Activated CD4-positive, alpha-beta T cell treated with anti-CD3 and anti-CD28 coated beads, Interleukin-2, Interleukin-4, amounts not matched to agents 100 ng/mL and 50 ng/mL, durations not matched to agents 16 hours and 8 hours (primary cell): ENCODE data around the gene MTAP.

Experiments
- DNase-seq: peaks from one replicate; pipeline ENCODE4 v3.0.0-alpha.2; 2020; ENCODE audit warnings: low spot score

Gene MTAP

GRCh38 chr9:21802418-21803000 is at the start of gene MTAP:
TSS of gene MTAP (plus strand) at chr9:21802636. CDS start at chr9:21802749, 113 bp downstream.
- DNase-seq = peak; percentile 81

GRCh38 chr9:21753523-21753922 is 48.9 kb upstream of the MTAP start:
- no peak for DNase-seq

- DNase-seq = no peak
Measured at GRCh38 chr9:21754741-21755140, 47.7 kb upstream of the MTAP start.

- no peak for DNase-seq
Measured at GRCh38 chr9:21758540-21758939, 43.9 kb upstream of the MTAP start.

GRCh38 chr9:21761309-21761901 is 41.0 kb upstream of the MTAP start:
- DNase-seq = peak; percentile 86

GRCh38 chr9:21762064-21762463 is 40.4 kb upstream of the MTAP start:
- DNase-seq = no peak

GRCh38 chr9:21764846-21765245 is 37.6 kb upstream of the MTAP start:
- no peak for DNase-seq

- no peak for DNase-seq
Measured at GRCh38 chr9:21766096-21766495, 36.3 kb upstream of the MTAP start.

GRCh38 chr9:21770871-21771560 is 31.4 kb upstream of the MTAP start:
- DNase-seq = no peak

GRCh38 chr9:21777701-21778100 is 24.7 kb upstream of the MTAP start:
- DNase-seq = no peak

- peak; percentile 6 for DNase-seq
Measured at GRCh38 chr9:21778304-21778703, 24.1 kb upstream of the MTAP start.

GRCh38 chr9:21779397-21779796 is 23.0 kb upstream of the MTAP start:
- DNase-seq = no peak

GRCh38 chr9:21781656-21782055 is 20.8 kb upstream of the MTAP start:
- DNase-seq = no peak

GRCh38 chr9:21782205-21782604 is 20.2 kb upstream of the MTAP start:
- DNase-seq = no peak

- no peak for DNase-seq
Measured at GRCh38 chr9:21788752-21789151, 13.7 kb upstream of the MTAP start.

GRCh38 chr9:21789541-21790037 is 12.8 kb upstream of the MTAP start:
- DNase-seq = peak; percentile 77

- no peak for DNase-seq
Measured at GRCh38 chr9:21795483-21795882, 7.0 kb upstream of the MTAP start.

GRCh38 chr9:21796768-21797167 is 5.7 kb upstream of the MTAP start:
- DNase-seq = no peak

GRCh38 chr9:21800931-21801682 is 1.3 kb upstream of the MTAP start:
- no peak for DNase-seq

- no peak for DNase-seq
Measured at GRCh38 chr9:21801683-21802417, 586 bp upstream of the MTAP start.

- no peak for DNase-seq
Measured at GRCh38 chr9:21803649-21804048, 1.2 kb downstream of the MTAP start.

GRCh38 chr9:21804331-21804730 is 1.9 kb downstream of the MTAP start:
- no peak for DNase-seq
